Mucosa of rectum (tissue), 2 donors: Measurements from ENCODE around the gene CYP4F3.
"Not testable (repeated sequence)": the region's sequence is repeated elsewhere in the genome, so short reads cannot be mapped to it uniquely, and the experiment has no call there.

Source experiments
- H3K27ac ChIP-seq, 2 donors: one replicate each; pipeline ENCODE4 v1.7.0; 2013; ENCODE audit warnings: inconsistent platforms in 2 of 2, low read depth in 2 of 2, low read length in 2 of 2
- H3K27me3 ChIP-seq, 2 donors: one replicate each; pipeline ENCODE4 v1.7.0; 2013; ENCODE audit warnings: low read length in 2 of 2; ENCODE audit not compliant: control insufficient read depth in 2 of 2, insufficient read depth in 2 of 2
- H3K36me3 ChIP-seq, 2 donors: one replicate each; pipeline ENCODE4 v1.7.0; 2013; ENCODE audit warnings: low read length in 2 of 2; ENCODE audit not compliant: control insufficient read depth in 2 of 2, insufficient read depth in 2 of 2
- H3K4me1 ChIP-seq, 2 donors: one replicate each; pipeline ENCODE4 v1.7.0; 2013; ENCODE audit warnings: low read length in 2 of 2, mild to moderate bottlenecking in 1 of 2; ENCODE audit not compliant: control insufficient read depth in 2 of 2, insufficient read depth in 2 of 2
- H3K4me3 ChIP-seq, 2 donors: one replicate each; pipeline ENCODE4 v1.7.0; 2013; ENCODE audit warnings: low read length in 2 of 2
- H3K9ac ChIP-seq, 2 donors: one replicate each; pipeline ENCODE4 v1.7.0; 2013; ENCODE audit warnings: low read length in 2 of 2, low read depth in 1 of 2, mild to moderate bottlenecking in 1 of 2
- H3K9me3 ChIP-seq, 2 donors: one replicate each; pipeline ENCODE4 v1.7.0; 2013; ENCODE audit warnings: low read length in 2 of 2; ENCODE audit not compliant: control insufficient read depth in 2 of 2
- donor health status: healthy.
- donor health status: Normal muscosa, but diverticular disease.

CYP4F3 gene

GRCh38 chr19:15679865-15680264 lies 39.2 kb downstream of the CYP4F3 start:
- not testable (repeated sequence) for H3K9ac ChIP-seq, H3K4me1 ChIP-seq, H3K27ac ChIP-seq, H3K4me3 ChIP-seq, H3K27me3 ChIP-seq, H3K9me3 ChIP-seq
- H3K36me3 ChIP-seq: peaks cover 42 to 50% of the 10 kb centered on the region in 2 donors

GRCh38 chr19:15680478-15681322 lies 40.0 kb downstream of the CYP4F3 start:
- H3K27ac ChIP-seq: no peak overlapping the region
- no peaks in the 10 kb centered on the region for H3K27me3 ChIP-seq
- peaks cover 51 to 57% of the 10 kb centered on the region in 2 donors for H3K36me3 ChIP-seq
- no peak overlapping the region for H3K4me3 ChIP-seq
- H3K9ac ChIP-seq: no peak overlapping the region
- no peaks in the 10 kb centered on the region for H3K9me3 ChIP-seq
- H3K4me1 ChIP-seq: no peaks in the 10 kb centered on the region

DNA sequence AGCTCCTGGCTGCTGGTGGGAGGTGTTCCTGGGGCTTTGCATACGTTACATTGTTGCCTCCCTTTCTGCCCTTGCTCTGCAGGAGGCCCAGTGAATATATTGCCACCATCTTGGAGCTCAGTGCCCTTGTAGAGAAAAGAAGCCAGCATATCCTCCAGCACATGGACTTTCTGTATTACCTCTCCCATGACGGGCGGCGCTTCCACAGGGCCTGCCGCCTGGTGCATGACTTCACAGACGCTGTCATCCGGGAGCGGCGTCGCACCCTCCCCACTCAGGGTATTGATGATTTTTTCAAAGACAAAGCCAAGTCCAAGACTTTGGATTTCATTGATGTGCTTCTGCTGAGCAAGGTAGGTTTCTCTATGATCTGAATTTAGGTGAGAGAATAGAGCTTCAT lies 42.7 kb downstream of the CYP4F3 start:
- Histone ChIP-seq H3K9ac (no peak overlapping the region), H3K27ac (no peak overlapping the region), H3K4me3 (no peak overlapping the region), H3K4me1 (no peaks in the 10 kb centered on the region), H3K9me3 (peaks cover 0 to 4% of the 10 kb centered on the region in 2 donors), H3K27me3 (no peaks in the 10 kb centered on the region), H3K36me3 (peaks cover 61 to 70% of the 10 kb centered on the region in 2 donors)

DNA sequence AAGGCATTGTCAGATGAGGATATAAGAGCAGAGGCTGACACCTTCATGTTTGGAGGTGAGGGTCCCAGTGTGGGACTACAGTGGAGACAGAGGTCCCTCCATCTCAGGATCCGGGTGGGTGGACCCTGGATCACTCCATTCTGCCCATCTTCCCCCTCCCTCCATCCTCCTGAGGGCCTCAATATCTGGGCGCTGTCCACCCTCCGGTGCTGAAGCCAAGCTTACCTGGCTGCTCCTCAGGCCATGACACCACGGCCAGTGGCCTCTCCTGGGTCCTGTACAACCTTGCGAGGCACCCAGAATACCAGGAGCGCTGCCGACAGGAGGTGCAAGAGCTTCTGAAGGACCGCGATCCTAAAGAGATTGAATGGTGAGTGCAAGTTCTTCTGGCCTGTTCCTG lies 44.1 kb downstream of the CYP4F3 start:
- Histone ChIP-seq H3K9ac (no peak overlapping the region), H3K27me3 (no peaks in the 10 kb centered on the region), H3K9me3 (peaks cover 0 to 4% of the 10 kb centered on the region in 2 donors), H3K27ac (no peak overlapping the region), H3K4me1 (no peaks in the 10 kb centered on the region), H3K36me3 (peaks cover 55 to 61% of the 10 kb centered on the region in 2 donors), H3K4me3 (no peak overlapping the region)

DNA sequence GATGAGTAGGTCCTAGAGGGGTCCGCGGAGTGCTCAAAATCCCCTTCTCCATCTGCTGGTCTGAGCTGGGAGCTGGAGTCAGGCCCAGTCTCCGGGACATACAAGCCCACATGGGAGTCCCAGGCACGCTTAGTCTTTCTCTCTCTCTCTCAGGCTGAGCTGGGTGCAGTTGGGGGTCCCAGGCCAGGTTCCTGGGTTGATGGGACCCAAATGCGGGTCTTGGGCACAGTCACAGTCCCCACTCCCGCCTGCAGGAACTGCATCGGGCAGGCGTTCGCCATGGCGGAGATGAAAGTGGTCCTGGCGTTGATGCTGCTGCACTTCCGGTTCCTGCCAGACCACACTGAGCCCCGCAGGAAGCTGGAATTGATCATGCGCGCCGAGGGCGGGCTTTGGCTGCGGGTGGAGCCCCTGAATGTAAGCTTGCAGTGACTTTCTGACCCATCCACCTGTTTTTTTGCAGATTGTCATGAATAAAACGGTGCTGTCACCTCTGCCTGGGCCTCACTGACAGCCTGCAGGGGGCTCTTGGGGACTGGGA lies 56.0 kb downstream of the CYP4F3 start:
- Histone ChIP-seq H3K4me1 (peaks cover 2 to 3% of the 10 kb centered on the region in 2 donors), H3K4me3 (no peak overlapping the region), H3K27me3 (no peaks in the 10 kb centered on the region), H3K9me3 (no peaks in the 10 kb centered on the region), H3K36me3 (peaks cover 15 to 19% of the 10 kb centered on the region in 2 donors), H3K27ac (no peak overlapping the region), H3K9ac (no peak overlapping the region)

DNA sequence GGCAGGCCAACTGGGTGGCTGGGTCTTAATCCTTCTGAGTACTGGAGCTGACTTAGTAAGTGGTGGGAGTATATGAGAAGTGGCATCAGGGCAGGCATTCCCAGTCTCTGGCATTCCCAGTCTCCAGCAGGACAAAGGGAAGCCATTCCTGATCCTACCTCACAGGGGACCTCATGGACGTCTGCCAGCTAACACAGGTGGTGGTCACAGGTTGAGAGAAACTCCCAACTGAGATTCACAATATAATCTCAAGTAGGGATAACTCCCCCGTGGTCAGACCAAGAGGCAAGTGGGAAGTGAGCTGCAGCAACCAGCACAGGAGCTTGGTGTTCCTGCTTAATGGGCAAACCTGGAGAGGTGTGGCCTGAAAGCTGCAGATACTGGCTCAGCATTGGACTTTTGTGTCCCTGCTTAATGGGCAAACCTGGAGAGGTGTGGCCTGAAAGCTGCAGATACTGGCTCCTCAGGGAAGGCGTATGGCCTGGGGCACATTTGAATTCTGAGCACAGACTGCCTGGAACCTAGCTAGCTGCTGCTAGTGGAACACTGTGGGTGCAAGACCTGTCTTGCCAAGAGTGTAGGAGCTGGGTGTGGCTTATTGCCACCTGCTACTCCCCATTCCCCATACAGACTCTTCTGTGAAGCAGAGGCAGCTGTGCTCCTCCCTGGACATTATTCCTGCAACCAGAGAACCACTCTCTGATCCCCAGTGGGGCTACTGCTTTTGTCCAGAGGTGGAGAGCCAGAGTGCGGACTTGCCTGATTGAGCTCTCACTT lies 61.2 kb downstream of the CYP4F3 start:
- peaks cover 10 to 15% of the 10 kb centered on the region in 2 donors for H3K36me3 ChIP-seq
- H3K9ac ChIP-seq: peak overlapping the region; percentile 24 to 52
- peak overlapping the region in 1 of 2 donors; percentile 45 for H3K4me3 ChIP-seq
- H3K27me3 ChIP-seq: no peaks in the 10 kb centered on the region
- no peaks in the 10 kb centered on the region for H3K9me3 ChIP-seq
- H3K4me1 ChIP-seq: peaks cover 13 to 16% of the 10 kb centered on the region in 2 donors
- peak overlapping the region; percentile 65 to 82 for H3K27ac ChIP-seq

DNA sequence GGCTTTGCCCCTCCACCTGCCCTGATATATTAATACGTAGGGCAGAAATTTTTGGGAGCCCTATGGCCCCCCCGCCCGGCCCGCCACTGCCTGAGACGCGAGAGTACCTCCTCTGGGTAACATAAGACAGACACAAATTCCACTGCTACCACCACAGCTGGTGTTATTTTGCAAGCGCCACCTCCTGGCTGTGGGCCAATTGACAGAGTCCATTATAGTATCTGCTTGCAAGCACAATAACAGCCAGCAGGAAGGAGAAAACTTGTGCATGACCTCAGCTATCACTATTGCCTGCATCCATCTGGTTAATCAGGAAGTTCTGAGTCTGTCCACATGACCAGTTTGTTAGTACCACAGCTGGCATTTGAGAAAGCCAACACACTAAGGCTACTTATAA lies 61.8 kb downstream of the CYP4F3 start:
- Histone ChIP-seq H3K9me3 (no peaks in the 10 kb centered on the region), H3K4me1 (peaks cover 13 to 16% of the 10 kb centered on the region in 2 donors), H3K4me3 (peak overlapping the region; percentile 6 to 45), H3K36me3 (peaks cover 4 to 12% of the 10 kb centered on the region in 2 donors), H3K27me3 (no peaks in the 10 kb centered on the region), H3K27ac (peak overlapping the region; percentile 66 to 82), H3K9ac (peak overlapping the region in 1 of 2 donors; percentile 24)
